GM19351 (cell line): ENCODE results near the gene BTBD9.
A peak's percentile ranks its signal among the peaks of the same experiment; 100 is the strongest.

Experiments
- ATAC-seq: cut with Tn5 transposase; IDR thresholded peaks from one replicate; pipeline ENCODE4 v1.9.1; 2021; ENCODE audit warnings: mild to moderate bottlenecking, moderate library complexity; ENCODE audit not compliant: unreplicated experiment

The BTBD9 gene

GRCh38 chr6:38639498-38640215, at the start of gene BTBD9:
TSS of gene BTBD9 (minus strand) at chr6:38639929.
- ATAC-seq = peak; percentile 78

GRCh38 chr6:38688579-38689087, 48.9 kb upstream of the BTBD9 start:
- ATAC-seq = no peak

GRCh38 chr6:38687549-38687948, 47.8 kb upstream of the BTBD9 start:
- no peak for ATAC-seq

- ATAC-seq = no peak
Observed at GRCh38 chr6:38687043-38687353, 47.3 kb upstream of the BTBD9 start.

- ATAC-seq = no peak
Observed at GRCh38 chr6:38686270-38687042, 46.7 kb upstream of the BTBD9 start.

GRCh38 chr6:38684904-38685303, 45.2 kb upstream of the BTBD9 start:
- ATAC-seq = no peak

GRCh38 chr6:38684237-38684636, 44.5 kb upstream of the BTBD9 start:
- ATAC-seq = no peak

GRCh38 chr6:38681850-38682249, 42.1 kb upstream of the BTBD9 start:
- no peak for ATAC-seq

- ATAC-seq = no peak
Observed at GRCh38 chr6:38679668-38680067, 39.9 kb upstream of the BTBD9 start.

- no peak for ATAC-seq
Observed at GRCh38 chr6:38678178-38678760, 38.5 kb upstream of the BTBD9 start.

GRCh38 chr6:38676974-38677544, 37.3 kb upstream of the BTBD9 start:
- no peak for ATAC-seq

GRCh38 chr6:38676236-38676973, 36.7 kb upstream of the BTBD9 start:
- peak; percentile 46 for ATAC-seq

GRCh38 chr6:38673397-38674165, 33.9 kb upstream of the BTBD9 start:
- ATAC-seq = no peak

- ATAC-seq = peak; percentile 82
Observed at GRCh38 chr6:38671885-38672467, 32.2 kb upstream of the BTBD9 start.

- ATAC-seq = no peak
Observed at GRCh38 chr6:38658418-38659167, 18.9 kb upstream of the BTBD9 start.

- ATAC-seq = no peak
Observed at GRCh38 chr6:38656896-38657295, 17.2 kb upstream of the BTBD9 start.

- no peak for ATAC-seq
Observed at GRCh38 chr6:38654263-38654662, 14.5 kb upstream of the BTBD9 start.

GRCh38 chr6:38651121-38651784, 11.5 kb upstream of the BTBD9 start:
- no peak for ATAC-seq
